Astrocyte (in vitro differentiated cells and primary cell): ENCODE results near the gene KCNAB1. TPM values are rescaled to one million over a fixed set of nuclear protein-coding genes. Genes with fewer than 3 reads are reported as not detected.

ENCODE experiments used
- DNase-seq: peaks from one replicate; pipeline ENCODE4 v3.0.0-alpha.2; 2010; ENCODE audit warnings: low read depth
- FAIRE-seq: peaks from 2 replicates; lab custom pipeline; 2011; peaks lifted over from hg19 to GRCh38; lab: Jason Lieb, UNC
- H2AFZ ChIP-seq: 2 replicates; pipeline ENCODE4 v1.6.0; 2012; ENCODE audit warnings: low read depth, low read length, inconsistent platforms
- H3K27ac ChIP-seq: 2 replicates; pipeline ENCODE4 v1.5.1; 2011; ENCODE audit warnings: low read depth, low read length, inconsistent platforms
- H3K27me3 ChIP-seq: 2 replicates; pipeline ENCODE4 v1.6.0; 2011; ENCODE audit warnings: low read length, inconsistent platforms; ENCODE audit not compliant: insufficient read depth
- H3K36me3 ChIP-seq: 2 replicates; pipeline ENCODE4 v1.5.1; 2011; ENCODE audit warnings: low read length, inconsistent platforms; ENCODE audit not compliant: insufficient read depth
- H3K4me1 ChIP-seq: 2 replicates; pipeline ENCODE4 v1.5.1; 2011; ENCODE audit warnings: low read length, inconsistent platforms; ENCODE audit not compliant: insufficient read depth
- H3K4me2 ChIP-seq: 2 replicates; pipeline ENCODE4 v1.6.0; 2012; ENCODE audit warnings: low read length, inconsistent platforms
- H3K4me3 ChIP-seq: 2 replicates; pipeline ENCODE4 v1.5.1; 2011; ENCODE audit warnings: low read depth, mild to moderate bottlenecking, low read length, inconsistent platforms; ENCODE audit not compliant: insufficient read depth
- H3K79me2 ChIP-seq: 2 replicates; pipeline ENCODE4 v1.6.0; 2012; ENCODE audit warnings: mild to moderate bottlenecking, low read length, inconsistent platforms; ENCODE audit not compliant: insufficient read depth
- H3K9ac ChIP-seq: 2 replicates; pipeline ENCODE4 v1.6.0; 2012; ENCODE audit warnings: mild to moderate bottlenecking, low read length, inconsistent platforms
- H3K9me3 ChIP-seq: 2 replicates; pipeline ENCODE4 v1.5.1; 2012; ENCODE audit warnings: low read depth, mild to moderate bottlenecking, low read length, inconsistent platforms; ENCODE audit not compliant: insufficient read depth
- H4K20me1 ChIP-seq: 2 replicates; pipeline ENCODE4 v1.6.0; 2012; ENCODE audit warnings: low read length, inconsistent platforms; ENCODE audit not compliant: insufficient read depth
- H3K27ac Mint-ChIP-seq: one replicate; pipeline ENCODE4 v1.8.0; 2021; ENCODE audit warnings: mild to moderate bottlenecking, mixed read lengths; ENCODE audit not compliant: unreplicated experiment
- H3K27me3 Mint-ChIP-seq: one replicate; pipeline ENCODE4 v1.8.0; 2021; ENCODE audit warnings: low read depth, mixed read lengths; ENCODE audit not compliant: unreplicated experiment
- H3K36me3 Mint-ChIP-seq: one replicate; pipeline ENCODE4 v1.8.0; 2021; ENCODE audit warnings: low read depth, mixed read lengths; ENCODE audit not compliant: unreplicated experiment
- H3K4me1 Mint-ChIP-seq: one replicate; pipeline ENCODE4 v1.8.0; 2021; ENCODE audit warnings: low read depth, mixed read lengths; ENCODE audit not compliant: unreplicated experiment
- H3K4me3 Mint-ChIP-seq: one replicate; pipeline ENCODE4 v1.8.0; 2021; ENCODE audit warnings: mild to moderate bottlenecking, moderate library complexity, mixed read lengths; ENCODE audit not compliant: unreplicated experiment
- H3K9me3 Mint-ChIP-seq: one replicate; pipeline ENCODE4 v1.8.0; 2021; ENCODE audit warnings: mild to moderate bottlenecking, mixed read lengths; ENCODE audit not compliant: unreplicated experiment
- CTCF ChIP-seq: IDR thresholded peaks from 2 replicates; pipeline ENCODE4 v1.5.1; 2011; ENCODE audit warnings: low read depth, mild to moderate bottlenecking, inconsistent platforms, low read length, moderate library complexity; ENCODE audit not compliant: insufficient read depth
- EZH2 ChIP-seq: IDR thresholded peaks from 2 replicates; pipeline ENCODE4 v1.6.1; 2012; ENCODE audit warnings: mild to moderate bottlenecking, low read length, inconsistent platforms; ENCODE audit not compliant: insufficient read depth
- total RNA-seq: library from RNA; stranded (reverse); gene quantifications from 2 replicates; pipeline ENCODE4 v1.2.1, GENCODE V29; 2021

Gene KCNAB1
- total RNA-seq, 1 donor from 2014 or later = 0.30 TPM

- peak; percentile 63 for DNase-seq
Measured at GRCh38 chr3:156174229-156174847, 54.0 kb downstream of the KCNAB1 start.

GRCh38 chr3:156175570-156175969 is 55.2 kb downstream of the KCNAB1 start:
- Histone ChIP-seq H3K9ac (no peak overlapping the region), H4K20me1 (no peaks in the 10 kb centered on the region), H3K27me3 (peaks cover 3% of the 10 kb centered on the region), H3K36me3 (no peaks in the 10 kb centered on the region), H3K27ac (no peak overlapping the region), H3K79me2 (no peaks in the 10 kb centered on the region), H3K4me1 (no peaks in the 10 kb centered on the region), H3K4me3 (no peak overlapping the region), H2AFZ (no peak overlapping the region), H3K4me2 (no peak overlapping the region), H3K9me3 (no peaks in the 10 kb centered on the region)
- Mint-ChIP-seq H3K4me3 (no peak overlapping the region), H3K36me3 (no peaks in the 10 kb centered on the region), H3K9me3 (peaks cover 2% of the 10 kb centered on the region), H3K4me1 (peaks cover 5% of the 10 kb centered on the region), H3K27ac (no peak overlapping the region), H3K27me3 (no peaks in the 10 kb centered on the region)
- FAIRE-seq (no peak), DNase-seq (peak; percentile 88)
- TF ChIP-seq EZH2 (no peak), CTCF (no peak)

More at GRCh38 chr3:156174229-156174847, 54.0 kb downstream of the KCNAB1 start:
- no peak for FAIRE-seq
- H3K4me3 Mint-ChIP-seq = no peak overlapping the region
- peaks cover 5% of the 10 kb centered on the region for H3K4me1 Mint-ChIP-seq
- H3K9ac ChIP-seq = no peak overlapping the region
- TF ChIP-seq CTCF (peak; percentile 31), EZH2 (no peak)
- H3K27me3 ChIP-seq = peaks cover 4% of the 10 kb centered on the region
- no peaks in the 10 kb centered on the region for H4K20me1 ChIP-seq
- H3K36me3 ChIP-seq = no peaks in the 10 kb centered on the region
- no peak overlapping the region for H2AFZ ChIP-seq
- no peak overlapping the region for H3K4me3 ChIP-seq
- no peaks in the 10 kb centered on the region for H3K4me1 ChIP-seq
- H3K27me3 Mint-ChIP-seq = no peaks in the 10 kb centered on the region
- H3K79me2 ChIP-seq = no peaks in the 10 kb centered on the region
- peak overlapping the region; percentile 58 for H3K27ac Mint-ChIP-seq
- no peak overlapping the region for H3K27ac ChIP-seq
- peaks cover 2% of the 10 kb centered on the region for H3K9me3 Mint-ChIP-seq
- no peaks in the 10 kb centered on the region for H3K36me3 Mint-ChIP-seq
- no peaks in the 10 kb centered on the region for H3K9me3 ChIP-seq
- H3K4me2 ChIP-seq = no peak overlapping the region

- Histone ChIP-seq H3K79me2 (no peaks in the 10 kb centered on the region), H3K9me3 (no peaks in the 10 kb centered on the region), H3K4me2 (no peak overlapping the region), H3K27me3 (no peaks in the 10 kb centered on the region), H3K36me3 (no peaks in the 10 kb centered on the region), H3K4me1 (no peaks in the 10 kb centered on the region), H3K27ac (no peak overlapping the region), H2AFZ (no peak overlapping the region), H4K20me1 (no peaks in the 10 kb centered on the region), H3K9ac (no peak overlapping the region), H3K4me3 (no peak overlapping the region)
- Mint-ChIP-seq H3K27me3 (no peaks in the 10 kb centered on the region), H3K36me3 (no peaks in the 10 kb centered on the region), H3K27ac (no peak overlapping the region), H3K4me1 (peaks cover 5% of the 10 kb centered on the region), H3K9me3 (peaks cover 2% of the 10 kb centered on the region), H3K4me3 (no peak overlapping the region)
- no peak for FAIRE-seq
- no peak for TF ChIP-seq EZH2
- no peak for TF ChIP-seq CTCF
- no peak for DNase-seq
Measured at GRCh38 chr3:156176048-156176447, 55.7 kb downstream of the KCNAB1 start.
